Cerebellar cortex (tissue), 1 donor: ENCODE results near the gene TRIM52.
"Not testable (repeated sequence)": the region's sequence is repeated elsewhere in the genome, so short reads cannot be mapped to it uniquely, and the experiment has no call there.

ENCODE experiments used
- DNase-seq: peaks from one replicate; pipeline ENCODE4 v3.0.0-alpha.2; 2015; ENCODE audit warnings: low spot score

The TRIM52 gene

GRCh38 chr5:181212934-181213333 is 48.0 kb downstream of the TRIM52 start:
- DNase-seq: no peak

- DNase-seq: no peak
Measured at GRCh38 chr5:181212080-181212479, 48.9 kb downstream of the TRIM52 start.

DNA sequence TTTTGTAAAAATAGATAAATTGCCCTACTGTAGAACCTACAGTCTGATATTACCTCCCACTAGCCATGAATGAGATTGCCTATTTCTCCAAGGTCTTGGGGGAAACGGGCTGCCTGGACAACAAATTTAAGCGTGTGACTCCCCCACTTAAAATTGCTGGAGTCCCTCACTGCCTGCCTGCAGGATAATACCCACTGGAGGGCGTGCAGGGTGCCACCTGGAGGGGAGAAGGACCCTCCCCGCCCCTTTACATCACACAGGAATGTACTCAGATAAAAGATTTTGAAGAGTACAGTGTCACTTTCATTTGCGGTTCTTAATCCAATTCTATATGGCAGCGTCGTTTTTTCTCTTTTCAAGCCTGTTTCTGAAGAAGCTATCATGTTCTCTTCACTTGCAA is 49.7 kb downstream of the TRIM52 start:
- no peak for DNase-seq

- not testable (repeated sequence) for DNase-seq
Measured at GRCh38 chr5:181210698-181211097, 50.2 kb downstream of the TRIM52 start.

GRCh38 chr5:181210148-181210547 is 50.8 kb downstream of the TRIM52 start:
- DNase-seq: not testable (repeated sequence)

DNA sequence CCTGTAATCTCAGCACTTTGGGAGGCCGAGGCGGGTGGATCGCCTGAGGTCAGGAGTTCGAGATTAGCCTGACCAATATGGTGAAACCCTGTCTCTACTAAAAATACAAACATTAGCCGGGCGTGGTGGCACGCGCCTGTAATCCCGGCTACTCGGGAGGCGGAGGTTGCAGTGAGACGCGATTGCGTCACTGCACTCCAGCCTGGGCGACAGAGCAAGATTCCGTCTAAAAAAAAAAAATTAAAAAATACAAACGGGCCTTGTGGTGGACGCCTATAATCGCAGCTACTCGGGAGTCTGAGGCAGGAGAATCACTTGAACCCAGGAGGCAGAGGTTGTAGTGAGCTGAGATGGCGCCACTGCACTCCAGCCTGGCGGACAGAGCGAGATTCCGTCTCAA is 51.9 kb downstream of the TRIM52 start:
- not testable (repeated sequence) for DNase-seq

- DNase-seq: no peak
Measured at GRCh38 chr5:181207960-181208253, 53.0 kb downstream of the TRIM52 start.

DNA sequence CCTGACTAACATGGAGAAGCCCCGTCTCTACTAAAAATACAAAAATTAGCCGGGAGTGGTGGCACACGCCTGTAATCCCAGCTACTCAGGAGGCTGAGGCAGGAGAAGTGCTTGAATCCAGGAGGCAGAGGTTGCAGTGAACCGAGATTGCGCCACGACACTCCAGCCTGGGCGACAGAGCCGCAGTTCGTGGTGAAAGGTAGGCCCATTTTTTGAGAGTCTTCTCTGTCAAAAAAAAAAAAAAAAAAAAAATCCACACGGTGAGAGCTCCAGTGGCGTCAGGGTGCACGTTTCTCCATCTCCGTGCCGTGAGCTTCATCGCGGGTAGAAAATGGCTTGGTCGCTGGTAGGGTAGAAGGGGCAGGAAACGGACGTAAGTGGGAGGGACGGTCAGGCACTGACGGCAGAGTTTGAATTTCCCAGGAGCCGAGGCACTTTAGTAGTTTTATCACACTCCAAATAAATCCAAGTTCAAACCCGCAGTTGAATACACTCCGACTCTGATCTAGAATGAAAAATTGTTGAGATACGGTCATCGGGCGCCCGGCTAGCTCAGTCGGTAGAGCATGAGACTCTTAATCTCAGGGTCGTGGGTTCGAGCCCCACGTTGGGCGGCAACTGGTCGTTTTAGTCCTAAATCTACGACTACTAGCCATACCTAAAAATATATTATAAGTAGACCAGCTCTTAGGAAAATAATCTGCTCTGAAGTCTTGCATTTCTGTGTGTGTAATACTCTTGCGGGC is 53.6 kb downstream of the TRIM52 start:
- DNase-seq: peak; percentile 91

DNA sequence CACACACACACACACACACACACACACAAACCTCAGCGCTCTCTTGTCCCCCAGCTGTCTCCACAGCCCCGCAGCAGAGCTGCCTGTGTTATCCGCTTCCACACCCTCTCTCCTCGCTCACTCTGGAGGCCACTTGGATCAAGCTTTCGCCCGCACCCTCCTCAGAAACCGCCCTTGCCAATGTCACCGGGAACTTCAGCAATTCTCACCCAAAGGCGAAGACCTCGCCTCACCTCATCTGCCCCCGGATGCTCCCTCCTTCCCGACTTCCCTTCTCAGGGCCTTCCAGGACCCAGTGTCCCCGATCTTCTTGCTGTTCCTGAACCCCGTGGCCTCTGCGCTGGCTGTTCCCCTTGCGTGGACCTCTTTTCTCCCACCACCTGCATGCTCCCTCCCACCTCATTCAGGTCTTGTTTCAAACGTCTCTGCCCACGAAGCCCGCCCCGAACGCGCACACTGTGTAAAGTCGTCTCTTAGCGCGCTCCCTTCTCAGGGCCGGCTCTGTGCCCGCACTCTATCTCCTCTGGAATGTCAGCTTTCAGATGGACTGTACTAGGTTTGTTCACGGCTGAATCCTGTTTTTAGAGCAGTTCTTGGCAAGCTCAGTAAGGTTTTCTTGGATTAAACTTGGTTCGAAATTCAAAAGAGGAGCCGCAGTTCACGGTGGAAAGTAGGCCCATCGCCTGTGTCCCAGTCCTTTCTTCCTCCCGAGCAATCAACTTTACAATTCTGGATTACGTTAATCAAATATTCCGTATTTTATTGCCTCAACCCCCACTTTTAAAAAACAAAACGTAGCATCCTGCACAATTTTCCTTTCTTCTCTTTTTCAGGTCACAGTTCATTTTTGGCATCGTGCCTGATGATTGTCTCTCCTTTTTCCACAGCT is 54.9 kb downstream of the TRIM52 start:
- peak; percentile 43 for DNase-seq
